GM18951 (cell line): Measurements from ENCODE around the gene TET1.
A peak's percentile ranks its signal among the peaks of the same experiment; 100 is the strongest.
"Not testable (repeated sequence)": the region's sequence is repeated elsewhere in the genome, so short reads cannot be mapped to it uniquely, and the experiment has no call there.

Source experiments
- POLR2A ChIP-seq: IDR thresholded peaks from 4 replicates; pipeline ENCODE4 v1.6.1; 2011; ENCODE audit warnings: mild to moderate bottlenecking; ENCODE audit not compliant: insufficient read length, insufficient read depth; ENCODE audit errors: extremely low read depth
- in situ Hi-C: fragments of 300-500 bp; cut with MboI; formaldehyde crosslinking; loops from one replicate; pipeline ENCODE4 v1.12.0; 2022; ENCODE audit warnings: low sequenced_read_pairs, mixed read lengths, inconsistent platforms; ENCODE audit not compliant: unreplicated experiment

Gene TET1

DNA sequence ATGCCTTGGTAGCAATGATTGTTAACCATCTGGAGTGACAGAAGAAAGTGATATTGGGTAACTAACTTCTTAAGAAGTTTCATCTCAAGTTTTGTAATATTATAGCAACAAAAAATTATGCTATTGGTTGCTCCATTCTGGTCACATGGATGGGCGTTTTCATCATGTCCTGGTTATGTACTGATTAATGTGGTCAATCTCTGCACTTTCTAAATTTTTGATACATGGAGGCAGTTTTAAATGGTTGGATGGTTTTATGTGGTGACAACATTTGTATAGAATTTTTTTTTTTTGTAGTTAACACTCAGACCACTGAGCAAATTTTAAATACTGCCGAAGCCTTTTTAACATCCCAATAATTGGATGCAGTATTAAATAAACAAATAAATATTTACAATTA is 105.7 kb downstream of the TET1 start:
- no peak for TF ChIP-seq POLR2A

GRCh38 chr10:68666280-68666760 is 106.2 kb downstream of the TET1 start:
- in situ Hi-C loops: no loop called here
- no peak for TF ChIP-seq POLR2A

More for the DNA sequence above, 105.7 kb downstream of the TET1 start:
- in situ Hi-C loops: no loop called here

- in situ Hi-C loops: no loop called here
These were observed 108.1 kb downstream of the TET1 start for GRCh38 chr10:68668231-68668630.

DNA sequence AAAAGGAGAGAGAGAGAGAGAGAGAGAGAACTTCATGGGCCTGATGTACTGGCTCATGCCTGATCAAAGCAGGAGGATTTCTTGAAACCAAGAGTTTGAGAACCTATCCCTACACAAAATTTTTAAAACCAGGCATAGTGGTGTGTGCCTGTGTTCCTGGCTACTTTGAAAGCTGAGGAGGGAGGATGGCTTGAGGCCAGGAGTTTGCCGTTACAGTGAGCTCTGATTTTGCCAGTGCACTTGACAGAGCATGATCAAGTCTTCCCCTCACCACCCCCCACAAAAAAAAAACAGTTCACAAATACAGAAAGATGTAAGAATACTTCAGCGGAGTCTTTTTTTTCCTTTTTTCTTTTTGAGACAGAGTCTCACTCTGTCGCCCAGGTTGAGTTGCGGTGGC is 108.8 kb downstream of the TET1 start:
- in situ Hi-C loops: no loop called here
- no peak for TF ChIP-seq POLR2A

More at GRCh38 chr10:68668231-68668630, 108.1 kb downstream of the TET1 start:
- TF ChIP-seq POLR2A: no peak

DNA sequence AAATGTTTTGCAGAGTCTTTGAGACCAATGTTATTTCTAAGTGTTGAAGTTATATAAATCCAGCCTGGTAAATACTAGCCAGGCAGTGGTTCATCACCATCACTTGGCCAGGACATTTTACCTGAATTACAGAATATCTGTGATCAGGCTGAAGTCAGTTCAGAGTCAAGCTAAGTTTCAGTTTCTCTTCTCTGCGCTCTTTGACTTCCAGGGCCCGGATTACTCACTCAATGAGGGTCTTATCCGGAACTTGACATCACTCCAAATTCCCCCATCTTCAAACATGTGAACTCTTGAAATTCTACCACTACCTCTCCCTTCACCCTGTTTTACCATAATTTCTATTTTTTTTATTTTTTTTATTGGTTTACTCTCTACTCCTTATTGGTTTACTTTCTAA is 124.3 kb downstream of the TET1 start:
- TF ChIP-seq POLR2A: no peak
- in situ Hi-C loops: no loop called here

GRCh38 chr10:68696018-68696417 is 135.9 kb downstream of the TET1 start:
- TF ChIP-seq POLR2A: no peak
- in situ Hi-C loops: no loop called here

DNA sequence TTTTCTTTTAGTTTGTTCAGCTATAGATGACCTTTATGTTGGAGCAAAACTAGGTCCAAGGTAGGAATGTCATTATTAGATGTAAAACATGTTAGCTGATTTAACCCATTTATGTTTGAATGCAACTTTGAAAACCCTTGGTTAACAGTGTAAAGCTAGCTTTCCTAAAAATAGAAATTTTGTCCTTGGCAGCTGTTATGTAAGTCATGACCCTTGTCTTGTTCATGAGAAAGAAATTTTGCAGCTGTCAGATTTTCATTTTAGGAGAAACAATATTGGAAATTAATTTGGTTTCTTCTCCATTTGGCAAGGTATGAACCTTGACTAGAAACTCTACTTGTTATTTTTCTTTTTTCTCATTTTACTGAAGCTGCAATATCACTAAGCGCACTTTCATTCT is 137.0 kb downstream of the TET1 start:
- in situ Hi-C loops: no loop called here
- TF ChIP-seq POLR2A: no peak

DNA sequence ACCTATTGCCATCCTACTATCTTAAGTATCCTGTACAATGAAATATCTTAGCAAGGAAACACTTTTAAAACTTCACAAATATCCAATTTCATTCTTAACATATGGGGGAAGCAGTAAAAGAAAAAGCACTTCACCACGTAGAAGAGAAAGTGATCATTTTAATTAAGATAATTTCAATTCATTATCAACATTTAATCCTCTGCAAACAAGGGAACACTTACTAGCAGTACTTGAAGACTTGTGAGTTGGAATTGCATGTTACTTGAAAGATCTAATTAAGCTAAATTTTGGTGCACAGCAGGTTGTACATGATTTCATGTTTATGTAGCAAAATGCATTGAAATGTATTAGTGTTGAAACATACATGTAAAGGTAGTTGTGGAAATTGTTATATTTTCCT is 140.1 kb downstream of the TET1 start:
- no peak for TF ChIP-seq POLR2A
- in situ Hi-C loops: no loop called here

DNA sequence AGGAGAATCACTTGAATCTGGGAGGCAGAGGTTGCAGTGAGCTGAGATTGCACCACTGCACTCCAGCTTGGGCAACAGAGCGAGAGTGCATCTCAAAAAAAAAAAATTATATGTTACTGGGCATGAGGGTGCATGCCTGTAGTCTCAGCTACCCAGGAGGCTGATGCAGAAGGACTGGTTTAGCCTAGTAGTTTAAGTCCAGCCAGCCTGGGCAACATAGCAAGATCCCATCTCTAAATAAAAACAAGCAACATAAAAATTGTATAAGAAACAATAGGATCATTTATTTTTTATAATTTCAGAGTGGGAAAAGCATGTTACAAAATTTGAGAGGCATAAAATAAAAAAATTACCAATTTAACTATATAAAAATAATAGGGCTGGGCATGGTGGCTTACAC is 145.4 kb downstream of the TET1 start:
- TF ChIP-seq POLR2A: no peak
- in situ Hi-C loops: no loop called here

DNA sequence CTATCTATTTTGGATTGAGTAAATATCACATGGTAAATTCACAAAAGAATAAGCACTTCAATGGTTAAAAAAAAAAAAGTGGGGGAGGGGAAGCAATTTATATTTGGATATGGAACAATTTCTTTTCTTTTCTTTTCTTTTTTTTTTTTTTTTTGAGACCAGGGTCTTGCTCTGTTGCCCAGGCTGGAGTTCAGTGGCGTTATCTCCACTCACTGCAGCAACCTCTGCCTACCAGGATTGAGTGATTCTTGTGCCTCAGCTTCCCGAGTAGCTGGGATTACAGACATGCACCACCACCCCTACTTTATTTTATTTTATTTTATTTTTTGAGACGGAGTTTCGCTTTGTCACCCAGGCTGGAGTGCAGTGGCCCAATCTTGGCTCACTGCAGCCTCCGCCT is 148.8 kb downstream of the TET1 start:
- in situ Hi-C loops: not testable (repeated sequence)

DNA sequence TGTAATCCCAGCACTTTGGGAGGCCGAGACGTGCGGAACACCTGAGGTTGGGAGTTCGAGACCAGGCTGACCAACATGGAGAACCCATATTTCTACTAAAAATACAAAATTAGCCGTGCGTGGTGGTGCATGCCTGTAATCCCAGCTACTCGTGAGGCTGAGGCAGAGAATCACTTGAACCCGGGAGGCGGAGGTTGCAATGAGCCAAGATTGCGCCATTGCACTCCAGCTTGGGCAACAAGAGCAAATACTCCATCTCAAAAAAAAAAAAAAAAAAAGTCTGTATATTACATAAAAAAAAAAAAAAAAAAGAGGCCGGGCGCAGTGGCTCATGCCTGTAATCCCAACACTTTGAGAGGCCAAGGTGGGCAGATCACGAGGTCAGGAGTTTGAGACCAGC is 152.9 kb downstream of the TET1 start:
- in situ Hi-C loops: not testable (repeated sequence)

- no peak for TF ChIP-seq POLR2A
- in situ Hi-C loops: no loop called here
These were observed 157.3 kb downstream of the TET1 start for GRCh38 chr10:68717435-68717834.

- peak; percentile 79 for TF ChIP-seq POLR2A
- in situ Hi-C loops: no loop called here
These were observed 160.9 kb downstream of the TET1 start, which contains the start of gene CCAR1 for GRCh38 chr10:68720793-68721672. Gene CCAR1 (plus strand): TSS chr10:68721239. CDS start chr10:68722505, 1,266 bp downstream.

- in situ Hi-C loops: no loop called here
- TF ChIP-seq POLR2A: no peak
These were observed 161.7 kb downstream of the TET1 start for GRCh38 chr10:68721673-68722335.

GRCh38 chr10:68725016-68725415 is 164.9 kb downstream of the TET1 start:
- TF ChIP-seq POLR2A: no peak
- in situ Hi-C loops: no loop called here
